HG03064 (cell line): ENCODE data around the gene PTER.

Experiments
- ATAC-seq: cut with Tn5 transposase; IDR thresholded peaks from one replicate; pipeline ENCODE4 v1.9.1; 2021; ENCODE audit warnings: low read depth; ENCODE audit not compliant: unreplicated experiment

The PTER gene, protein sequence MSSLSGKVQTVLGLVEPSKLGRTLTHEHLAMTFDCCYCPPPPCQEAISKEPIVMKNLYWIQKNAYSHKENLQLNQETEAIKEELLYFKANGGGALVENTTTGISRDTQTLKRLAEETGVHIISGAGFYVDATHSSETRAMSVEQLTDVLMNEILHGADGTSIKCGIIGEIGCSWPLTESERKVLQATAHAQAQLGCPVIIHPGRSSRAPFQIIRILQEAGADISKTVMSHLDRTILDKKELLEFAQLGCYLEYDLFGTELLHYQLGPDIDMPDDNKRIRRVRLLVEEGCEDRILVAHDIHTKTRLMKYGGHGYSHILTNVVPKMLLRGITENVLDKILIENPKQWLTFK

DNA sequence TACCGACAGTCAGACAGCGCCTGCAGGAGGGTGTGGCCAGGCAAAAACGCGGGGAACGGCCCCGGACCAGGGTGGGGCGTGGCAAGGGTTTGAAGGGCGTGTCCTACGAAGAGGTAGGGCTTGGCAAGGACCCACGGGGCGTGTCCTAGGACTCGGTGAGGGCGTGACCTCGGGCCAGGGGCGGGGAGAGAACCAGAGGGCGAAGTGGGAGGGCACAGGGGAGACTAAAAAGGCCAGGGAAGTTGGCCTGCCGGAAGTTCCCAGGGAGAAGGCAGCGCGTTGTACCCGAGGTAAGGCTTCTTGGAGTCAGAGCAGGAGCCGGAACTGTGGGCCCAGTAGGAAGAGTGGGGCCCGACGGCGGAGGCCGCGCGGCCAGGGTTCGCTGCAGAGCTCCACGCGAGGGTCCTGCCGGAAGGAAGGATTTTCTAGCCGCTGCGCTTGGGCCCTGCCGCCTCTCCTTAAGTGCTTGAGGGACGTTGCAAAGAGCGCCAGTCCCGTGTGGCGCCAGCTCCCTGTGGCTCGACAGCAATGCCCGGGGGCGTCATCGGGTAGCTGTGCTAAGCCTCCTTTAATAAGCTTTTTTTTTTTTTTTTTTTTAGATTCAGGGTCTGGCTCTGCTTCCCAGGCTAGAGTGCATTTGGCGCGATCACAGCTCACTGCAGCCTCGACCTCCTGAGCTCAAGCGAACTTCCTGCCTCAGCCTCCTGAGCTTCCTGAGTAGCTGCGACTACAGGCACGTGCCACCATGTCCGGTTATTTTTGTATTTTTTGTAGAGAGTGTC lies at the start of gene PTER:
TSS of gene PTER (plus strand) at position 253 of the 782 bp plus-strand sequence. CDS start 47,375 bp downstream, outside the sequence.
- peak; percentile 98 for ATAC-seq

DNA sequence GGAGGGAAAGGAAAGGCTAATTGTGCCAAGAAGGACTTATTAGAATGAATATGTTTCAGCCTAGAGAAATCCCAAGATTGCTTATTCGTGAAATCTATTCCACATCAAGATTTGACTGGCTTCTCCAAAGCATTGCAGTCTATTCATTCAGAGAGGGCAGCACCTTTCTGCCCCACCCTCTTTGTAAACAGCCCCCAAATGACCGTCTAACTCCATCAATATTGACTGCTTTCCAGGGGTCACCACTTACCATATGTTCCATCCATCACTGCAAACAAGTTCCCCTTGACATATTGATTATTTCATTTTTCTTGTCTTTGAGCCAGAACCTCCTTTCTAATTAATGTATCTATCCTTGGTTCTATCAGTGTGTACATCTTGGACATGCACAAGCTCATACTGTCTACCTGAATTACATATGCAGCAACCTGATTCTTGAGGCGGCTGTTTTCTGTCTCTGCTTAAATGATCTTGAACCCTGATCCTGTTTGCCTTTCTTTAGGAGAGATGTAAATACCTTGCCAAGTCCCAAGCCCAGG lies 44.2 kb upstream of the PTER start:
- no peak for ATAC-seq

DNA sequence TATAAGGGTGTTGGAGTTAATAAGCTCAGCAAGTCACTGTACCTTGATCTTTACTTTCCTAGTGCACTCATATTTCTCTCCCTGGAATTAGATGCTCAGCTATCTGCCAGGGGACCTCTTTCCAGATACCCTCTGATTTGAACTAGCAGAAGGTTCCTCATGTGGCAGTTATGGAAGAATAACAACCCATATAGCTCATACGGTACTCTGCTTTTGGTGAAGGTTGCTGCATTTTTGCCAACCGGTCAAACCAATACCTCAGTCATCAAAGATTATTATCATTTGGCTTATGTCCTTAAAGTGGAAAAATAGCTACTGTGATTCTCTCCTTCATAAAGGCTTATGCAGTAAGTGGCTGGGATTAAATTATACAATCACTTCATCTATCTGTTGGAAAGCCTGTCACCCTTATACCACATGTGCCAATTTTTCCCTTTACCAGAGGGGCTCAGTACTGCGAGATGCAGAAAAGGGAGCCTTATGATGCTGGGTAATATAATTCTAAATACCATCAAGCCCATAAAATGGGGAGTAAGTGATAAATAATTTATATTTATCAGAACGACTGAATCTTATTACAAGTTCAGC lies 43.4 kb upstream of the PTER start:
- no peak for ATAC-seq

DNA sequence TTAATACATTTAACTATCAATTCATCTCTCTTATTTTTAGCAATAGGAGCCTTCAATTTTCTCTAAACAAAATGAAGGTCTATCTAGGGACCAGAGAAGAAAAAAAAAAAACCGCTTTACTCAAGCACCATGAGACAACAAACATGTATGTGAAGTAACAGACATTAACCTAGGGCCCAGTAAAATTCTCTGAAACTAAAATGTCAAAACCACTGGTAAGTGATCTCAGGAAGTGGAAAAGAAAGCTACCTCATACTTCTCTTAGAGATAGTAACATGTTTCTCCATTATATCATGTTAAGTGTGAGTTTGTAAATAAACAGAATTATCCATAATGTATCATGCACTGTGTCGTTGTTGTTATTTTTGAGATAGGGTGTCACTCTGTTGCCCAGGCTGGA lies 35.4 kb upstream of the PTER start:
- ATAC-seq: no peak

DNA sequence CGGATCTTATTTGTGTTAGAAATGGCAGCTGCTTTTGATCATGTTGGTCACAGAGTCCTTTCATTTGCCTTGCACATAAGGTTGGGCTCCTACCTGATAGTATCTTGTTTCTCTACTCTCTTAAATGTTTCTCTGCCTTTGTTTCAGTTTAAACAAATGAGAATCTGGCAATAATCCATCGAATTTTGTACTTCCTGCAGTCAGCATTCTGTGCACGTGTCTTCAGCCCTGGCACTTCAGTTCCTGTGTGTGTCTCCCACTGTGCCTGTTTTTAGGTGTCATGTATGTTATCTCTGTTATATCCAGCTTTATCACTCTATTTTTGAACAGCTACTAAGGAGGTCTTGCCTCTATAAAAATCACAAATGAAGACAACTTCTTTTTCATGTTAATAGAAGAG lies 28.4 kb upstream of the PTER start:
- ATAC-seq: no peak

DNA sequence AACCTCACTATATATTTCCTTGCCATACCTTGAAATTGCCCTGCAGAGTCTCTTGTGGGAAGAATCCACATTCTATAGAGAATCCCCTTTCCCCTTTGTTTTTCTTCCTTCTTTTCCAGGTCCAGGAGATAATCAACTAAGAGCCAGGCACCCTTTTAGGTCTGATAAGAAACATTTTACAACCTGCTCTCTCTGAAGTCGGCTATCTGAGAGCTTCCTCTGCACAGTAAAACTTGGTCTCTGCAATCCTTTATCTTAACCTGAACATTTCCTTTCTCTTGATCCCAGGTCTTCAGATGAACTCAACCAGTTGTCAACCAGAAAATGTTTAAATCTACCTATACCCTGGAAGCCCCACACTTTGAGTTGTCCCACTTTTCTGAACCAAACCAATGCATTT lies 19.5 kb upstream of the PTER start:
- ATAC-seq: no peak

DNA sequence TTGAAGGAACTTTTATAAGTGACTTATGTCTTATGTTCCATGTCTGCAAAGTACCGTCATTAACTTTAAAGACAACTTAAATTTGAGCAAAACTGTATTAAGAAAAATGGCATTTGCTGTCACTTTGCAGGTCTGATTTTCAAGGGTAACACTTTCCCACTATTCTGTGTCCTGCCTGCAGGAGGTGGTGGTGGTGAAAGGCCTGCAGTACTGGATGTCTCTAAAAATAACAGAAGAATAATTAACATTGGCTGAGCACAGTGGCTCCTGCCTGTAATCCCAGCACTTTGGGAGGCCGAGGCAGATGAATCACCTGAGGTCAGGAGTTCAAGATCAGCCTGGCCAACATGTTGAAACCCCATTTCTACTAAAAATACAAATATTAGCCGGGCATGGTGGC lies 13.2 kb upstream of the PTER start:
- no peak for ATAC-seq

DNA sequence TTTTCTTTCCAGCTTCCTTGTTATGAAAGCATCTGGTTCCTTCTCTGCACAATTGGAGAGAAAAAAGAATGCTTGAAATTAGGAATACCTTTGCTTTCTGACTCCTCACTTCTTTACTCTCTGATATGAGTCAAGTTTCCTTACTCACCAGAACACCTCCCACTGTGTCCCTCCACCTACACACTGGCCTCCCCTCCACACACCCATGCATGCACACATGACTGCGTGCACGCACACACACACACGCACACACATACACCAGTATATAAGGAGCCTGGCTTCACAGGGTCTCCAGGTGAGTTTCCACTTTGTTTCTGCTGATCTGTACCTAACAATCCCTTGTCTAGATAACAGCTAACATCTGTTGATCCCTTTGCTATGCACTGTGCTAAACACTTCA lies 11.4 kb upstream of the PTER start:
- ATAC-seq: no peak

DNA sequence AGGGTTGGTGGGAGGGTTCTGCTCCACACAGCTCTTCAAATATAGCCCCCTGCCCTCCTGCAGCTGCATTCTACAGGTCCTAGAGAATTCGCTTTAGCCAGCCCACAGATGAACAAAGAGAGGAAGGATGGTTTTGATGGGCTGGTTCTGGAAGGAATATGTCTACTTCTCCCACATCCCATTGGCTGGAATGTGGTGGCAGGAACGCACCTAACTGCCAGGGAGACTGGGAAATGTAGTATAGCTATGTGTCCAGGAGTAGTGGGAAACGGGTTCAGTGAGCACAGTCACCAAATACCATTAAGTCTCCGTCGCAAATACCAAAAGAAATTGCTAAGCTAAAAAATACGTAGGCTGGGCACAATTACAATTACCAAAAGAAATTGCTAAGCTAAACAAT lies 7.3 kb upstream of the PTER start:
- ATAC-seq: no peak

DNA sequence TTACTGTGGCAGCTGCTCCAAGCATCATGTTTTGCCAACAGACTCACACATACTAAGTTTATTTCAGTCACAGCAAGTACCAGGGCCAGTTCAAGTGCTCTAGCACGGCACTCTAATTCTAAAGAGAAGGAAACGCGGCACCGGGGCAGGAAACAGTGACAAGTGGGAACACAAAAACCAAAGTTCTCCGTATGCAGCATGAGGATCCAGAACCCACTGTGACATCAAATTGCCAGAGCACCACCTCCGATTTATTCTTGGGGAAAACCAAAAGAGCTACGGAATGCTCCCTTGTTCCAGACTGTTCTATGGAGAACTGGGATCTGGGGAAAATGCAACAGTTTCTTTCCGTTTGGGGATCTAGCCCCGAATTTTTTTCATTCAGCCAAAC lies 448 bp upstream of the PTER start:
- ATAC-seq: peak; percentile 9

DNA sequence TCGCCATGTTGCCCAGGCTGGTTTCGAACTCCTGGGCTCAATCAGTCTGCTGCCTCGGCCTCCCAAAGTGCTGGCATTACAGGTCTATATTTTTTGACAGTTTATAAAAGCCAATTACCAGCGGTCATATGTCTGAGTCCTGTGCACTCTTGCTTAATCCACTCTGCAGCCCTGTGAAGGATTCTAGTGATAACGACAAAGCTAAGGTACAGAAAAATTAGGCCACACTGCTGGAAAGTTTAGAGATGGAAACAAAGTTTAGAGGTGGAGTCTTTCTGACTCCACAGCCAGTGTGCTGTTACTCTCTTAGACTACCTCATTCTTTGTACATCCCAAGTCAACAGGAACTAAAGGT lies 707 bp downstream of the PTER start:
- ATAC-seq: no peak

DNA sequence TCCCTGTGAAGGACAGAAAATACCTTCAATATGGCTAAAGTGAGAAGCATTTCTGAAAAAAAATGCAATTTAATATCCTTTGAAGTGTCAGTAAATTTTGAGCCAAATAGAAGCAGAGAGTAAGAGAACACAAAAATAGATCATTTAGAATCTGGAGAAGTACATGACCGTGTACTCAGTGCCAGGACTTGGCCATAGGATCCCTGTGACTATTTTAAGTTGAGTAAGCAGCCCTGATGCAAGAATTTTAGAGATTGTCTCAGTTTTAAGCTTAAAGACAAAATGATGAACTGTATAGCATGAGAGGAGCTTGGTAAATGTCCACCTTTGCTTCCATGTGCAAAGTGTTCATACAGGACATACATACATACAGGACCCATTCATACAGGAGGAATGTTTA lies 2.5 kb downstream of the PTER start:
- ATAC-seq: no peak

DNA sequence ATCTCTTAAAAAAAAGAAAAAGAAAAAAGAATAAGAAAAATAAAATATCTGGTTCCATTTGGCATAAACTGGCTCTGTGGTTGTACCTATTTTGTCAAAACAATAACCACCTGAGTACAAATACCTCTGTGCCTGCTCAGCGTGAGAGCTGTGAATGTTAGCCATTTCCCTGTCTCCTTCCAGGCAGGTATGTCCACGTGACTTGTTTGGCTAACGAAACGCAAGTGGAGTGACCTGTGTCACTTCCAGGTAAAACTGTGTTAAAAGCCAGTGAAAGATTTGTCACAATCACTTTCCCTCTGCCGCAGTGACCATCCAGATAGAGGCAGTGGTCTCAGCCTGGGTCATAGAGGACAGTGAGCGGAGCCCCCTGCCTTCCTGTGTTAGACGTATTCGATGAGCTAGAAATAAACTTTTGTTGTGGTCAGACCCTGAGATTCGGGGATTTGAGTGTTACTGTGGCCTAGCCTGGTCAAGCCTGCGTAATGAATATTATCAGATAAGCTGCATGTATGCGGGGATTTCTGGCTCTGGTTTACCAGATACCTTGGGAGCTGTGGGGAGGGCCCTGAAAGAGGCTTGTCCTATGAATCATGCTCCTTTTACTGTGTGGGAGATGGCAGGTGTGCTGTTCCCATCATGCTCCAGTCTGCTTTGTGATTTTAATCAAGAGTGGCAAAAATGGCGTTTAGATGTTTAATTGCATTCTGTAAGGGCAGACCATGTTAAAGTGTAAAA lies 3.8 kb downstream of the PTER start:
- no peak for ATAC-seq

DNA sequence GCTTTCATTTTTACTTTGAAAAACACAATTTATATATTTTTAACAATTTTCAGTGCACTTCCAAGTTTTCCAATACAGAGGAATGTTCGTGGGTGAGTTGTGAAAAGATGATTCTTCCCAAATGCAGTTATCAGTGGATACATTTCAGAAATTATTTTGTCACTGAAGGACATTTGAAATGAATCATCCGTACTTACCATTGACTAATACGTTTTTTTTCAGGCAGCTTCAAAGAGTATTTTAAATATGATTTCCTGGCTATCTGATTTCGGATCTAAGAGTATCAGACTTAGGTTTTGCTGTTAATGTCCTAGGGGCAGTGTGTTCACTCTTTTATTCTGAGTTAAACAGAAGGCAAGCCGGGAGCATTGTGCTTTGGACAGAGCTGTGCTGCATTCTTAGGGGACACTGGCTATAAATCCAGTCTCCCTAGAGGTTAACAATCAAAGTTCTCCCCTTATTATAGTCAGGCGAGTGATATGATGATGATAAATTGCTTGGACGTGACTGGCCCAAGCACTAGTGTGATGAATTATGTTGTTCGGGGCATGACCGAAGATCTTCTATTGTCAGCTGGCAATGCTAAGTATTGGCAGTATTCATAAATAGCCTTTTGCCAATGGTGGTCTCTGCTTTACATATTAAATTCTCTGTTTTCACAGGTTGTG lies 4.5 kb downstream of the PTER start:
- no peak for ATAC-seq

DNA sequence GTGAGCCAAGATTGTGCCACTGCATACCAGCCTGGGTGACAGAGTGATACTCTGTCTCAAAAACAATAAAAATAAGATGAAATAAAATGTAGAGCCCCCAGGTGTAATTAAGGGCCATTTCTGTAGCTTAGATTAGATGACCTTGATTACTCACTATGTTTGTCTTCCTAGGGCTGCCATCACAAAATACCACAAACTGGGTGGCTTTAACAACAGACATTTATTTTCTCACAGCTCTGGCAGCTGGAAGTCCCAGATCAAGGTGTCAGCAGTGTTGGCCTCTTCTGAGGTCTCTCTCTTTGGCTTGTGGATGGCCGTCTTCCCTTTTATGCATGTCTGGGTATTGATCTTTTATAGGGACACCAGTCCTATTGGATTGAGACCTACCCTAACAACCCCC lies 6.1 kb downstream of the PTER start:
- no peak for ATAC-seq

DNA sequence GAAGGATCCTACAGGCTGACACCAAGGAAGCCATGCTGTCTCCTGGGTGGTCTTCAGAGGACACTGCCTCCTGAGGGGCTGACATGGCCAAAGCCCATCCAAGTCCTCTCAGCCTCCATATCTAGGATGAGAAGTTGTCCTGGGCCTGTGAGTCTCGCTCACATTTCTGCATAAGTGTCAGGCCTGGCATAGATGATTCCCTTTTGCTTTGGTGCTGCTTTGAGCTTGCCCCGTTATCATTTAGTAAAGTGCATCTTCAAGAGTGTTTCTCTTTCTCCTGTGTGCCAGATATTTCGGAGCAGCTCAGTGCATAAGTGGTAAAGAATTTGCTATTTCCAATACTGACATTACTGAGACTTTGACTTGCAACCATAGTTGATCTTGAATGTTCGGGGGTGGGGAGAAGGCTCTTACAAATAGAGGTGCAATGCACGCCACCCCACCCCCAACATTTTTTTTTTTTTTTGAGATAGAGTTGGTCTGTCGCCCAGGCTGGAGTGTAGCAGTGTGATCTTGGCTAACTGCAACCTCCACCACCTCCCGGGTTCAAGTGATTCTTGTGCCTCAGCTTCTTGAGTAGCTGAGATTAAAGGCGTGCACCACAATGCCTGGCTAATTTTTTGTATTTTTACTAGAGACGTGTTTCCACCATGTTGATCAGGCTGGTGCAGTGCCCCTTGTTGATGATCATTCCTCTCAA lies 9.1 kb downstream of the PTER start:
- ATAC-seq: no peak

DNA sequence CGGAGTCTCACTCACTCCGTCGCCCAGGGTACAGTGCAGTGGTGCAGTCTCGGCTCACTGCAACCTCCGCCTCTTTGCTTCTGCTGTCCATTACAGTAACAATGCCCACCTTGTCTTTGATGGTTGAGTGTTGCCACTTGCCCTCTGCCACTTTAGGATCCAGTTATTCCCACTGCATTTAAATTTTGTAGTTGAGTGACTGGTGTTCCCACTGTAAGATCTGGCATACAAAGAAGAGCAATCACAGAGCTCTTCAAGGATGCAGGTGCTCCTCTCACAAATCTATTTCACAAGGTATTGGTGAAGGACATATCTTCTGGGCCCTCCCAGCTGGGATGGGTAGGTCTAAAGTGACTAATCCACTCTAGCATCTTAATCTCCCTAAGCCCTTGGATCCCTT lies 12.6 kb downstream of the PTER start:
- no peak for ATAC-seq

DNA sequence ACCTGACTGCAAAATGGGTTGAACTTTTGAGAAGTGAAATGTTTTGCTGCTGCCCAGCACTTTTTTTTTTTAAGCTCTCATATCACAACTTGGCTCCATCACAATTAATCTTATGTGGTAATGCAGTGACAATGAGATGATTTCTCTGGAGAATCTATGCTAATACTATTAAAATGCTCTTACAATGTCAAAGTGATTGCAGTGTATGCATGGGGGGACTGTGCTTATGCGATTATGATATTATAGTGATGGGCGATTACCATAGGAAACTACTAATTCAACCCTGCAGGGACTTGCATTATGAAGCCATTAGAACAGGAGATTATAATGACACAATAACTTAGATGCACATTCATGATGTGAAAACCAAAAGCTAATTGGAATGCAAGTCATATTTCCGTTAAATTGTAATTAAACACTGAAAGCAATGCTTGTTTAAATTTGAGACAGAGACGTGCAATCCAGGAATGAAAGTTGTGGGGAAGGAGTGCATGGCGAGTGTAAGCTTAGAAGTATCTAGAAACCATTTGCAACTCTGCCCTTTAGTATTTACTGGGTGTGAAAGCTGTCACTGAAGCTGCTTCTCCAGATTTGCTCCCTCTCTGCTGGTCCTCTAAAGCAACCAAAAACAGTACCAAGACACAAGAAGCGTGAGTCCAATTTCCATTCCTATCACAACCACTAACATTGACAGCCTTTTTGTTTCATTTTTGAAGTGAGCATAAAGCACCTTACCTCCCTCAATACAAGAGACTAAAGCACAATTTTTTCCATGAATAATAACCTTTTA lies 21.6 kb downstream of the PTER start:
- no peak for ATAC-seq

DNA sequence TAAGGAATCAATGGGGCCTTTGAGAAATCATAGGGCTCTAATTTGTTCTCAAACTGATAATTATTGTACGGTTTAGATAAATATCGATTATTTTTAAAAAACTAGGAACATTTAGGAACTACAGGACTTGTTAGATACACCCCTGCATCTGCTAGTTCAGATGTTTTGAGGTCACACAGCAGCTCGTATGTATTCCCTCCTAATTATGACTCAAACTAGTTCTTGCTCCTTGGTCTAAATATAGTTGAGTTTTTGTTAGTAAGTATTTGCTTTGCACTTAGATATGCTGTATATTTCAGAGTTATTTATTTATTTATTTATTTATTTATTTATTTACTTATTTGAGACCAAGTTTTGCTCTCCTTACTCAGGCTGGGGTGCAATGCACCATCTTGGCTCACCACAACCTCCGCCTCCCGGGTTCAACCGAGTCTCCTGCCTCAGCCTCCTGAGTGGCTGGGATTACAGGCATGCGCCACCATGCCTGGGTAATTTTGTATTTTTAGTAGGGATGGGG lies 22.7 kb downstream of the PTER start:
- ATAC-seq: no peak
